GM19468 (cell line): ENCODE results near the gene ZNF683.
A peak's percentile ranks its signal among the peaks of the same experiment; 100 is the strongest.
"Not testable (repeated sequence)": the region's sequence is repeated elsewhere in the genome, so short reads cannot be mapped to it uniquely, and the experiment has no call there.

Source experiments
- ATAC-seq: cut with Tn5 transposase; IDR thresholded peaks from one replicate; pipeline ENCODE4 v1.9.1; 2021; ENCODE audit warnings: mild to moderate bottlenecking, moderate library complexity, moderate number of reproducible peaks; ENCODE audit not compliant: unreplicated experiment; ENCODE audit errors: extremely low read depth

ZNF683 gene

GRCh38 chr1:26387447-26387846 is 14.9 kb upstream of the ZNF683 start:
- ATAC-seq: no peak

GRCh38 chr1:26385063-26385462 is 12.5 kb upstream of the ZNF683 start:
- ATAC-seq: not testable (repeated sequence)

DNA sequence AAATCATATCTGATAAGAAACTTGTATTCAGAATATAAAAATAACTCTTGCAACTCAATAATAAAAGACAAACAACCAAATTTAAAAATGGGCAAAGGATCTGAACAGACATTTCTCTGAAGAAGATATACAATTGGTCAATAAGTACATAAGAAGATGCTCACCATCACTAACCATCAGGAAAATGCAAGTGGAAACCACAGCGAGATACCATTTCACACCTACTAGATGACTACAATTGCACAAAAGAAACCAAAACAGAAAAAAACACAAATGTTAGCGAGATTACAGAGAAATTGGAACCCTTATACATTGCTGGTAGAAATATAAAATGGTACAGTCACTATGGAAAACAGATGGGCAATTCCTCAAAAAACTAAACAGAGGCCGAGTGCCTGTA is 11.5 kb upstream of the ZNF683 start:
- no peak for ATAC-seq

DNA sequence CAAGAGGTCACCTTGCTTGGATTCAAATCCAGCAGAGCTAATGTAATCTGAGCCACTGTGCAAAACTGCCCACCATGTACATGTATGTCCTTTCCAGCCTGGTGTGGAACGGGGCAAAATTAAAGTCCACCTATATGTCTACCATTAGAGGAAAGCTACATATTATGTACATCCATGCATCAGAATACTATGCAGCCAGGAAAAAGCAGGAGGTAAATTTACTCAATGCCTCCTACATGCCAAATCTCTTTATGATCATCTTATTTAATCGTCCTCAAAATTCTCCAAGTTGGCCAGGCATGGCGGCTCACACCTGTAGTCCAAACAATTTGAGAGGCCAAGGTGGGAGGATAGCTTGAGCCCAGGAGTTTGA is 6.3 kb upstream of the ZNF683 start:
- no peak for ATAC-seq

GRCh38 chr1:26378088-26378878 is 5.7 kb upstream of the ZNF683 start:
- no peak for ATAC-seq

GRCh38 chr1:26376050-26376449 is 3.5 kb upstream of the ZNF683 start:
- ATAC-seq: no peak

- no peak for ATAC-seq
Observed at GRCh38 chr1:26375081-26375480, 2.5 kb upstream of the ZNF683 start.

DNA sequence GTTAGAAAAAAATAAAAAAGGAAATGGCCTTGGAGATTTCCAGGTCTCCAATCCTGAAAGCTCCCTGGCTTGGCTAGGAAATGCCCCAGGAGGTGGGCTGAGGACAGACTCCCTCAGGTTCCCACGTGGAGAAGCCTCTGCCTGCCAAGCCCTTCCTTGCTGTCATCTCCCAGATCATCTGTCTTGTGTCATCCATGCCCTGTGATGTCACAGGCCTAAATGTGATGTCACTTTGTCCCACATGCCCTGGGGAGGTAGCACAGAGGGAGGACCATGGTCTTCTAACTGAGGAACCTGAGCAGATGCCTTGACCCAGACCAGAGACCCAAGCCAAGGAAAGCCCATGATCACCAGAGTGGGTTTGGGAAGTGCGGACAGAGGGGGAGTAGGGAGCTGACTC is 1.8 kb upstream of the ZNF683 start:
- ATAC-seq: not testable (repeated sequence)

GRCh38 chr1:26373789-26374188 is 1.2 kb upstream of the ZNF683 start:
- no peak for ATAC-seq

GRCh38 chr1:26373281-26373680 is 731 bp upstream of the ZNF683 start:
- ATAC-seq: no peak

DNA sequence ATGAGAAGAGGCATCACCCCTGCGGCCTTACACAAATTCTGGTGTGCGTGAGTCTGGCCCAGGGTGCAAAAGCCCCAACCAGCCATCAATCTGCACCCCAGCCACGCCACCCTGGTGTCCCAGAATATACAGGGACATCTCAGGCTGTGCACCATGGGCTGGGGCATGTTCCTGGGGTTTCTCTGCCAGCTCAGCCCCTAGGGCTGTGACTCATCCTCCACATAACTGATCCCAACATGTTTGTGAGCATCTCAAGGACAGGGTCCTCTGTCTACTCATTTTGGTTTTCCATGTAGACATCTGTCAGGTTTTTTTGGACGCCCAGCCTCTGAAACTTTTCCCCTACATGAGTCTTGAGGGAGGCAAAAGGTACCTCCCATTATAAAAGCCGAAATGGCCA is 511 bp downstream of the ZNF683 start:
- no peak for ATAC-seq

GRCh38 chr1:26370591-26371382 is 1.8 kb downstream of the ZNF683 start:
- ATAC-seq: no peak

DNA sequence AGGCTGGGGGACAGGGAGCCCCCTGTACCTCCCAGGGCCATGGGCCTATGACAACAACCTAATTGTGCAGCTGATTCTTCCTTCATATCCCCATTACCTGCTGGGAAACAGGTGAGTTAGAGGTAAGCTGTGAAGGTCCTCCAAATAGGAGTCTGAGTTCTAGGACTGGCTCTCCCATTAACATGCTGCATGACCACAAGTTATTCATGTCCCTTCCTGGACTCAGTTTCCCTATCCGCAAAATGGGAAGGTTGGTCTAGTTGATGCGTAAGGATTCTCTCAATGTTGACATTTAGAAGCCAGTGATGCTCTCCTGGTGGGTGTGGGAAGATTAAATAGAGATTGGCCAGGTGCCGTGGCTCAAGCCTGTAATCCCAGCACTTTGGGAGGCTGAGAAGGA is 4.1 kb downstream of the ZNF683 start:
- no peak for ATAC-seq

DNA sequence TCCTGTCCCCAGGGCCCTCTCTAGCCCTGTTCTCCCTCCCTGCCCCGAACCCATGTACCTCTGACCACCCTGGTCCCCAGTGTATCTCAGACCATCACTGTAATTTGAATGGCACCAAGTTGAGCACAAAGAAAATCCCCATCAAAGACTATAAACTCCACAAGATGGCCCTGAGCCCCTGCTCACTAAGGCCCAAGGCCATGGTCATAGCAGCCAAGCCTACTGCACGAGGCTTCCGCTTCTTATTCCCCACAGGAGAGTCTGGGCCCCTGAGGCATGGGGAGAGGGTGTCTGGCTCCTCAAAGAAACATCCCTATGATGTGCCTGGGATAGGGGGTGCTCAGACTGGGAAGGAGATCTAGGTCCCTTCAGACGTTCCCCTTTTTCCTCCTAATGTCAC is 4.5 kb downstream of the ZNF683 start:
- no peak for ATAC-seq

DNA sequence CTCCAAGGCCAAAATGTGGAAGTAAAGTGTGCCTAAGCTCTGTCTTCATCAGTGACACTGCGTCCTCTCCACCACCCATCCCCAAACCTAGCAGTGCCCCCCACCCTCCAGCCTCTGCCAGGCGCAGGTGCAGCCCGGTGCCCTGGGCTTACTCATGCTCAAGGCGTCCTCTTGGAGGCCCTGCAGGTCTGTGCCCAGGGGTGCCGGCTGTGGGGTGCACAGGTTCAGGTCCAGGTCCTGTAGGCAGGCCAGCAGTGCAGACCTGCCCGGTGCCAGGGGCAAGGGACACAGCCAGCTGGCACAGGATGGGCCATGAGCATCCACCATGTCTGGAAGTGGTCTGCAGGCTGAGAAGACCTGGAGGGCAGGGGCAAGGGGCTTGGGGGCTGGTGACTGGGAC is 5.1 kb downstream of the ZNF683 start:
- ATAC-seq: no peak

- ATAC-seq: no peak
Observed at GRCh38 chr1:26364956-26365355, 7.6 kb downstream of the ZNF683 start.

GRCh38 chr1:26363549-26364448 is 8.8 kb downstream of the ZNF683 start:
- peak; percentile 50 for ATAC-seq

DNA sequence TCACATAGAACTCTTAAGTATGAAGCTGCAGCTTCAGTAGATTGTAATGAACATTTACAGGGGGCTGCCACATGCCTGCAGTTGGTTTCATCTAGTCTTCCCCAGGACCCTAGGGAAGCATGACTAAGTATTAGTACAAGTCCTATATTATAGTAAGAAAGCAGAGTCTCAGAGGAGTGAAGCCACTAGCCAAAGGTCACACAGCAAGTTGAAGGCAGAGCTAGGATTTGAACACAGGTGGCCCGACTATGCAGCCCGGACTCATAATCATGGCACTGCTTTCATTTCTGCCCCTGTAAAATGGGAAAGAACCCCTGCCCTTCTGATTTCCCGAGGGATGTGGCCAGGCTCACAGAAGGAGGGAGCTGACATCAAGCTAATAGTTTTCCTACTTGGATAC is 10.2 kb downstream of the ZNF683 start:
- ATAC-seq: no peak

DNA sequence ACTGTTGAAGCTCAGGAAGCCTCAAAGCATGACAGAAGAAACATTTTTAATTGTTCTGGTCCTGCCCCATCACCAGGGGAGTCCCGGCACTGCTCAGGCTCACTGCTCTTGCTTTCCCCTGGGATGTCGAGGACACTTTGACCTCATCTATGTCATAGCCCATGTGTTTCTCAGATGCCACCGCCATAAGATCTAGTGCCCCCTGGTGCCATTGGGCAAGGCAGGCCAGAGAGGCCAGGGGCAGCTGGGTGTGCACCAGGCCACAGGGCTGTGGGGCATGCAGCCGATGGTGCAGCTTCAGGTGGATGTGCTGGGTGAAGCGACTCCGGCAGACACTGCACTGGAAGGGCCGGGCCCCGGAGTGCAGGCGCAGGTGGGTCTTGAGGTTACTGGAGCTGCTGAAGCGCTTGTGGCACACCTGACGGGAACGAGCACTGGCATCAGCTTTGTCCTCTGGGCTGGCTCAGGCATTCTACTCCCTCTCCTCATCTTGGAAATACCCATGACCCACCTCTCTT is 10.9 kb downstream of the ZNF683 start:
- no peak for ATAC-seq

DNA sequence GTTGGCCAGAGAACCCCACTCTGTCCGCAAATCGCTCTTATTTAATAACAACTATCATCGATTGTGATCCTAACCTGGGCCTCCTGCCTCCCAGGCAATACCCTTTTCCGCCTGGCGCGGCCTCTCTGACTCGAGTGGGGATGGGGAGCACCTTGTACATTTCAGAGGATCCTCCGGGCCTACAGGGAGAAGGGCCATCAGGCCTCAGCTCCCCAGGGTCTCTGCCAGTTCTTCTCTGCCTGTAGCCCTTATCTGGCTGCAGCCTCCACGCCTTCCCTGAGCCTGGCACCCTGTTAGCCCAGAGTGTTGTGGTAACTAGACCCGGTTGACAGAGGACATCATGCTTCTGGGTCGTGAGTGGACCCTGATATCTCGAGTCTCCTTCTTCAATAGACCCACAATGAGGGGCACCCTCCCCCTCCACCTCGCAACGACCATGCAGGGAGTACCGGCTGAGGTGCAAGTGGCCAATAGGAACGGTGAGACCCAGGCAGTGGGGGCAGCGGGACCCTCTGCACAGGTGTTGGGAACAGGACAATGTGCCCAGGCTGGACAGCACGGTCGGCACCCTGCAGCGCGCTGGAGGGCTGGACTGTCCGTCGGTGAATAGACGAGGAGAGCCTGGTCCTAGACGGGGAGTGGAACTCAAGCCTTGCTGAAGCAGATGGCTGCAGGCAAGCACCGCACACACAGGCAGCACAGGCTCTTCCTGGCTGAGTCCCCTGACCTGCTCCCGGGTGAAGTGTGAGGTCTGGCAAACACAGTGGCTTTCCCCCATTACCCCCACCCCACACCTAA is 11.5 kb downstream of the ZNF683 start:
- ATAC-seq: no peak
